ENCODE measurements around the gene KRTAP10-1.
"Not testable (repeated sequence)": the region's sequence is repeated elsewhere in the genome, so short reads cannot be mapped to it uniquely, and the experiment has no call there.

Gene KRTAP10-1

DNA sequence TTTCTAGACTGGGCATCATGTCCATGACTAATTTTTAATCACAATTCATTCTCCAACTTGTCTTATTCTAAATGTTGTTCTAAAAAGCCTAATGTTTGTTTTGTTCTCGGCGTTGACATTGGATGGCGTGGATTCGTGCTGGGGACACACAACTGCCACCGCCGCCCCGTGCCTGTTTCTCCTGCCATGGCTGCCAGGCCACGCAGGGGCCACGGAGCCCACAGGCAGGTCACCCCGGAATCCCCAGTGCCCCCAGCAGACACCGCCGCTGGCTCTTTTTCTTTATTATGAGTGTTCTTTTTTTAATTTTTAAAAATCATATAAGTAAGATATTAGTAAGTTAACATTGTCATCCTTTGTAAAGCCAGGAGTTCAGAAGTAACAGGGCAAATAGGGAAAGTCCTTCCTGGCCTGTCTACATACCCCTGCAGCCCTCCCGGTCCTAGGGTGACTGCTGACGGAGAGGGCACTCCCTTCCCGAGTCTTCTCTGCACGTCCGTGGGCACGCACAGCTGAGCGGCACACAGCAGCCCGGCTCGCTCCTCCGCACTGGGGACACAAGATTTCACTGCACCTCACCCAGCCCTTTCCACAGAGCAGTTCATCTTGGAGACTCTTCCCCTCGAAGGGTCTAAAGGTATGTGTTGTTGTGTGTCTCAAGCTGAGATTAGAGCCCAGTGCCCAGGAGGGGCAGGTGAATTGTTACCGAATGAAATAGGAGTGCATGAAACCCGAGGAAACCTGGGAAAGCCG lies 32.1 kb downstream of the KRTAP10-1 start:
- DNase-seq (ENCODE audit: insufficient read length, low spot score) (no peak), FAIRE-seq (no peak)
- no peak for TF ChIP-seq TAF1 (IDR thresholded peaks at IDR 0.05; ENCODE audit: low read depth, low read length)
- TF ChIP-seq SPI1 (IDR thresholded peaks at IDR 0.05; ENCODE audit: low read depth, low read length): no peak
- TF ChIP-seq POU2F2 (IDR thresholded peaks at IDR 0.05; ENCODE audit: low read depth, low read length): no peak
- TF ChIP-seq POLR2A (IDR thresholded peaks at IDR 0.05; ENCODE audit: low read depth, low read length): no peak
- TF ChIP-seq PAX5 (IDR thresholded peaks at IDR 0.05; ENCODE audit: insufficient read depth, low read length, severe bottlenecking): no peak
- no peak for TF ChIP-seq POLR2AphosphoS5 (IDR thresholded peaks at IDR 0.05; ENCODE audit: low read depth, low read length)

DNA sequence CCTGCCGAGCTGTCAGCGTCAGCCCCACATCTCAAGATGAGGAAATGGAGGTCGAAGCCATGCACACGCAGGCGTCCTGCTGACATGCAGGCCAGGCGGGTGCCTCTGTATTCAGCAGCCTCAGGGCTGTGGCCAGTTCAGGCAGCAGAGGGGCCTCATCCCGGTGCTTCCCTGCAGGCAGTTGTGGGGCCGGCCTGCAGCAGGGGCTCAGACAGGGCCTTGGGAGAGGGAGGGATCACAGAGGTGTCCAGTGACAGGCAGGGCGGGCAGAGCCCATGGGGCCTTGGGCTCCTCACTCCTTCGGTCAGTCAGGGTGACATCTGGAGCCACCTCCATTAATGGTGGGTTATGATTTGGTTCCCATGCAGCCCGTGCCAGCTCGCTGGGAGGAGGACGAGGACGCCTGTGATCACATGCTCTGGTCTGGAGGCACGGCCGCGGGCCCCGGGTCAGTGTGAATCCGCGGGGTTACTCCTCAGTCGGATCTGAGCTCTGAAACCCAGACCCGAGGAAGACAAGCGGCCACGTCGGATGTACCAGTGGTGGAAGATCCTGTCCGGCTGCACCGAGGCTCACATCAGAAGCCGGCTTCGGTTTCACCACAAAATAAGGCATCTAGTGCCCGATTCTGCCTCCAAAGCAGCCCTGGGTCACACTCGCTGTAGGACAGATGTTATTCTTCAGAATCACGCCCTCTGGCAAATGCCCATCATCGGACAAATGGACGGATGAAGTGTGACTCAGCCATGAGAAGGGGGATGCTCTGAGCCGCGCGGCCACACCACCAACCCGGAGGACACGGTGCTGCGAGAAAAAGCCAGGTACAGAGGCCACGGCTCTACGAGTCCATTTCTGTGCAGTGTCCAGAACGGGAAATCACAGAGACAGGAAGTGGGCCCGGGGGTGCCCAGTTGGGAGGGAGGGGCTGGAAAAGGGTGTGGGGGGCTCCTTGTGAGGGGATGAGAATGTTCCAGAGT lies 33.4 kb downstream of the KRTAP10-1 start:
- FAIRE-seq: no peak

GRCh38 chr21:44505673-44506278 lies 34.2 kb downstream of the KRTAP10-1 start:
- DNase-seq (ENCODE audit: insufficient read length, low spot score) (no peak), FAIRE-seq (no peak)
- TF ChIP-seq TAF1 (IDR thresholded peaks at IDR 0.05; ENCODE audit: low read depth, low read length): no peak
- TF ChIP-seq SPI1 (IDR thresholded peaks at IDR 0.05; ENCODE audit: low read depth, low read length): no peak
- TF ChIP-seq POLR2AphosphoS5 (IDR thresholded peaks at IDR 0.05; ENCODE audit: low read depth, low read length): no peak

More for the DNA sequence above, 33.4 kb downstream of the KRTAP10-1 start:
- DNase-seq (ENCODE audit: insufficient read length, low spot score): no peak
- TF ChIP-seq SPI1 (IDR thresholded peaks at IDR 0.05; ENCODE audit: low read depth, low read length) (no peak), PAX5 (IDR thresholded peaks at IDR 0.05; ENCODE audit: insufficient read depth, low read length, severe bottlenecking) (no peak), POLR2A (IDR thresholded peaks at IDR 0.05; ENCODE audit: low read depth, low read length) (no peak), TAF1 (IDR thresholded peaks at IDR 0.05; ENCODE audit: low read depth, low read length) (no peak), POU2F2 (IDR thresholded peaks at IDR 0.05; ENCODE audit: low read depth, low read length) (no peak), POLR2AphosphoS5 (IDR thresholded peaks at IDR 0.05; ENCODE audit: low read depth, low read length) (no peak)

DNA sequence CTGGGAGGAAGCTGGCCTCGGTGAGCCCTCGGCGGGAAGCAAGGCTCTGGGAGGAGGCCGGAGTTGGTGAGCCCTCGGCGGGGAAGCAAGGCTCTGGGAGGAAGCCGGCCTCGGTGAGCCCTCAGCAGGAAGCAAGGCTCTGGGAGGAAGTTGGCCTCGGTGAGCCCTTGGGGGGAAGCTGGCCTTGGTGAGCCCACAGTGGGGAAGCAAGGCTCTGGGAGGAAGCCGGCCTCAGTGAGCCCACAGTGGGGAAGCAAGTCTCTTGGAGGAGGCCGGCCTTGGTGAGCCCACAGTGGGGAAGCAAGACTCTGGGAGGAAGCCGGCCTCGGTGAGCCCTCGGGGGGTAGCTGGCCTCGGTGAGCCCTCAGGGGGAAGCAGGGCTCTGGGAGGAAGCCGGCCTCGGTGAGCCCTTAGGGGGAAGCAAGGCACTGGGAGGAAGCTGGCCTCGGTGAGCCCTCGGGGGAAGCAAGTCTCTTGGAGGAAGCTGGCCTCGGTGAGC lies 36.0 kb downstream of the KRTAP10-1 start:
- DNase-seq (ENCODE audit: insufficient read length, low spot score) (no peak), FAIRE-seq (no peak)
- TF ChIP-seq POLR2A (IDR thresholded peaks at IDR 0.05; ENCODE audit: low read depth, low read length): no peak
- TF ChIP-seq POU2F2 (IDR thresholded peaks at IDR 0.05; ENCODE audit: low read depth, low read length): no peak
- no peak for TF ChIP-seq PAX5 (IDR thresholded peaks at IDR 0.05; ENCODE audit: insufficient read depth, low read length, severe bottlenecking)
- TF ChIP-seq TAF1 (IDR thresholded peaks at IDR 0.05; ENCODE audit: low read depth, low read length): no peak
- no peak for TF ChIP-seq SPI1 (IDR thresholded peaks at IDR 0.05; ENCODE audit: low read depth, low read length)

GRCh38 chr21:44503006-44503889 lies 36.7 kb downstream of the KRTAP10-1 start:
- DNase-seq (ENCODE audit: insufficient read length, low spot score); FAIRE-seq: not testable (repeated sequence)

DNA sequence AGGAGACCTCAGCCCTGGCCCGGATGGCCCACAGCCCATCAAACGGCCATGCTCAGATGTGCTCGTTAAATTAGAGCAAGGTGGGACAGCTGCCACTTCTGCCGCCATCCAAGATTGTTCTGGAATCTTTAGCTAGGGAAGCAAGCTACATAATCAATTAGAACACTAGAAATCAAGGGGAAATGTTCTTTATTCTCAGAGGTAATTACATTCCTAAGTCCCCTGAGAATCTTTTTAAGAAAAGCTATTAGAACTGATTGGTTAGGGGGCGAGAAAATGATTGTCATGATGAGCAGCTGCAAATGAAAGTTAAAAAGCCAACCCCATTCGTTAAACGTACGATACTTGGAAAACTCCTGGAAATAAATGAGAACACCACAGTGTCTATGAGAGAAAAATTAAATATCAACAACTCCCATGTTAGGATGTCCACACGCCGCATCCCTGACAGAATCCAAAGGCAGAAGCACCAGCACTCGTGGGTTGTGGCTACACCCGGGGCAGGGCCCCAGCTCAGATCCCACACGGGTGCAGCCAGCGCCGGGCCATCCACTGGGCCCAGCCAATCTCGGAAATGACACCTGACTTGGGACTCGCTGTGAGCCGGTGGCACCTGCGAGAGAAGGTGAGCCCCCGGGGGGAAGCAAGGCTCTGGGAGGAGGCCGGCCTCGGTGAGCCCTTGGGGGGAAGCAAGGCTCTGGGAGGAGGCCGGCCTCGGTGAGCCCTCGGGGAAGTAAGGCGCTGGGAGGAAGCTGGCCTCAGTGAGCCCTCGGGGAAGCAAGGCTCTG lies 37.6 kb downstream of the KRTAP10-1 start:
- TF ChIP-seq POU2F2 (IDR thresholded peaks at IDR 0.05; ENCODE audit: low read depth, low read length) (no peak), TAF1 (IDR thresholded peaks at IDR 0.05; ENCODE audit: low read depth, low read length) (no peak), SPI1 (IDR thresholded peaks at IDR 0.05; ENCODE audit: low read depth, low read length) (no peak), POLR2A (IDR thresholded peaks at IDR 0.05; ENCODE audit: low read depth, low read length) (no peak), PAX5 (IDR thresholded peaks at IDR 0.05; ENCODE audit: insufficient read depth, low read length, severe bottlenecking) (no peak), POLR2AphosphoS5 (IDR thresholded peaks at IDR 0.05; ENCODE audit: low read depth, low read length) (no peak)
- FAIRE-seq (no peak), DNase-seq (ENCODE audit: insufficient read length, low spot score) (no peak)

DNA sequence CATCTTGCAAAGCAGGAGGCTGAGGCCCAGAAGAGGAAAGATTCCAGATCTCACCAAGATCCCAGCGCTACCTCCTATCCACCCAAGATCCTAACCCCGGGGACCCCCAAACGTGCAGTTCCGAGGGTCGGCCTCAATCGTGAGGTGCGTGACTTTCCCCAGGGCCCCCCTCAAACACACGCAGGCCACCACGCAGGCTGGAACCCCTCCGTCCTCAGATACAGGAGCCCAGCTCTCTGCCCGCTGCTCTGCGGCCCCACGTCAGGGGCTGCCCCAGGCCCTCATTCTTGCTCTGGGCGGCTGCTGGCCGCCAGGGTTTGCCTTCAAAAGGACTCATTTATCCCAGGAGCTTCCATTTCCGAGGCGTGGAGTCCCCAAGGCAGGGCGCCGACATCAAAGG lies 39.9 kb downstream of the KRTAP10-1 start:
- DNase-seq (ENCODE audit: insufficient read length, low spot score) (no peak), FAIRE-seq (no peak)
- no peak for TF ChIP-seq TAF1 (IDR thresholded peaks at IDR 0.05; ENCODE audit: low read depth, low read length)
- TF ChIP-seq SPI1 (IDR thresholded peaks at IDR 0.05; ENCODE audit: low read depth, low read length): no peak
- no peak for TF ChIP-seq POLR2A (IDR thresholded peaks at IDR 0.05; ENCODE audit: low read depth, low read length)
- no peak for TF ChIP-seq POLR2AphosphoS5 (IDR thresholded peaks at IDR 0.05; ENCODE audit: low read depth, low read length)
- no peak for TF ChIP-seq PAX5 (IDR thresholded peaks at IDR 0.05; ENCODE audit: insufficient read depth, low read length, severe bottlenecking)
- no peak for TF ChIP-seq POU2F2 (IDR thresholded peaks at IDR 0.05; ENCODE audit: low read depth, low read length)

GRCh38 chr21:44499631-44500030 lies 40.4 kb downstream of the KRTAP10-1 start:
- TF ChIP-seq PAX5 (IDR thresholded peaks at IDR 0.05; ENCODE audit: insufficient read depth, low read length, severe bottlenecking) (no peak), SPI1 (IDR thresholded peaks at IDR 0.05; ENCODE audit: low read depth, low read length) (no peak), TAF1 (IDR thresholded peaks at IDR 0.05; ENCODE audit: low read depth, low read length) (no peak), POU2F2 (IDR thresholded peaks at IDR 0.05; ENCODE audit: low read depth, low read length) (no peak), POLR2AphosphoS5 (IDR thresholded peaks at IDR 0.05; ENCODE audit: low read depth, low read length) (no peak), POLR2A (IDR thresholded peaks at IDR 0.05; ENCODE audit: low read depth, low read length) (no peak)
- FAIRE-seq (no peak), DNase-seq (ENCODE audit: insufficient read length, low spot score) (no peak)
